HUES48 (cell line): ENCODE measurements around the gene SPOCK1.
"Not testable (repeated sequence)": the region's sequence is repeated elsewhere in the genome, so short reads cannot be mapped to it uniquely, and the experiment has no call there.

ENCODE experiments used
- H3K27ac ChIP-seq: one replicate; pipeline ENCODE4 v1.7.0; 2013; ENCODE audit warnings: low read depth, low read length, inconsistent platforms
- H3K27me3 ChIP-seq: 2 replicates; pipeline ENCODE4 v1.6.1; 2013; ENCODE audit warnings: mild to moderate bottlenecking, low read length; ENCODE audit not compliant: control insufficient read depth, insufficient read depth
- H3K36me3 ChIP-seq: 2 replicates; pipeline ENCODE4 v1.6.1; 2013; ENCODE audit warnings: low read length; ENCODE audit not compliant: control insufficient read depth, insufficient read depth
- H3K4me1 ChIP-seq: 2 replicates; pipeline ENCODE4 v1.6.1; 2013; ENCODE audit warnings: mild to moderate bottlenecking, low read length; ENCODE audit not compliant: control insufficient read depth, insufficient read depth
- H3K4me3 ChIP-seq: 2 replicates; pipeline ENCODE4 v1.5.1; 2013; ENCODE audit warnings: mild to moderate bottlenecking, low read depth, low read length
- H3K9ac ChIP-seq: 2 replicates; pipeline ENCODE4 v1.6.1; 2013; ENCODE audit warnings: mild to moderate bottlenecking, low read depth, low read length, moderate library complexity
- H3K9me3 ChIP-seq: 2 replicates; pipeline ENCODE4 v1.6.1; 2013; ENCODE audit warnings: low read length; ENCODE audit not compliant: control insufficient read depth, insufficient read depth

SPOCK1 gene

GRCh38 chr5:137498736-137499505 is at the start of gene SPOCK1:
SPOCK1 (minus strand) TSS chr5:137499326.
- Histone ChIP-seq H3K27ac (no peak within 1 kb of the TSS), H3K4me3 (peak within 1 kb of the TSS; percentile 75), H3K9ac (no peak within 1 kb of the TSS; the same call in 1 of the 2 replicates), H3K9me3 (no peaks in the 10 kb centered on the region), H3K4me1 (no peaks in the 10 kb centered on the region), H3K27me3 (peaks cover 28% of the 10 kb centered on the region), H3K36me3 (no peaks in the 10 kb centered on the region)

DNA sequence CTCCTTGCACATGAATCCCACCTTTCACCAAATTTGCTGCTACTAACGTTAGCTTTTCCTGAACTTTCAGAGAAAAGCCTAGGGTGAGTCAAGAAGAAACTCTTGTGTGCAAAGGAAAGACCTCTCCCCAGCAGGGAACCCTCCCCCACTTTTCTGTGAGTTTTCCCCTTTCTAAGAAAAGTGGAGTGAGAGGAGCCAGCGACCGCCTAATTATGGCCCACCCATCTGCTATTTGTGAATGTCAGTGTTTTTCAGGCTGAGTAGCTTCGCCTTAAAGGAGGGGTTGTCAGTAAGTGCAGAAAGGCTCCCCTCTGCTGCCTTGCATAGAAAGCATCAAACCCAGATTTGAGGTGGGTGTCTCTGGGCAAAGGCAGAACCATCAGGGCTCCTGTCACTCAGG is 46.8 kb upstream of the SPOCK1 start:
- no peak overlapping the region for H3K9ac ChIP-seq
- H3K9me3 ChIP-seq = no peaks in the 10 kb centered on the region
- no peaks in the 10 kb centered on the region for H3K4me1 ChIP-seq

DNA sequence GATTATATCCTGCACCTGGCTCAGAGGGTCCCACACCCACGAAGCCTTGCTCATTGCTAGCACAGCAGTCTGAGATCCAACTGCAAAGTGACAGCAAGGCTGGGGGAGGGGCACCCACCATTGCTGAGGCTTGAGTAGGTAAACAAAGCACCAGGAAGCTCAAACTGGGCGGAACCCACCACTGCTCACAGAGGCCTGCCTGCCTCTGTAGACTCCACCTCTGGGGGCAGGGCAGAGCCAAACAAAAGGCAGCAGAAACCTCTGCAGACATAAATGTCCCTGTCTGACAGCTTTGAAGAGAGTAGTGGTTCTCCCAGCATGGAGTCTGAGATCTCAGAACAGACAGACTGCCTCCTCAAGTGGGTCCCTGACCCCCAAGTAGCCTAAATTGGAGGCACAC is 36.3 kb upstream of the SPOCK1 start:
- not testable (repeated sequence) for H3K4me3 ChIP-seq, H3K27ac ChIP-seq, H3K36me3 ChIP-seq, H3K9ac ChIP-seq, H3K4me1 ChIP-seq, H3K27me3 ChIP-seq
- H3K9me3 ChIP-seq = peaks cover 22% of the 10 kb centered on the region; the same call in 1 of the 2 replicates

More for the DNA sequence above, 46.8 kb upstream of the SPOCK1 start:
- no peaks in the 10 kb centered on the region for H3K27me3 ChIP-seq
- H3K36me3 ChIP-seq = no peaks in the 10 kb centered on the region
- H3K27ac ChIP-seq = no peak overlapping the region
- no peak overlapping the region for H3K4me3 ChIP-seq

DNA sequence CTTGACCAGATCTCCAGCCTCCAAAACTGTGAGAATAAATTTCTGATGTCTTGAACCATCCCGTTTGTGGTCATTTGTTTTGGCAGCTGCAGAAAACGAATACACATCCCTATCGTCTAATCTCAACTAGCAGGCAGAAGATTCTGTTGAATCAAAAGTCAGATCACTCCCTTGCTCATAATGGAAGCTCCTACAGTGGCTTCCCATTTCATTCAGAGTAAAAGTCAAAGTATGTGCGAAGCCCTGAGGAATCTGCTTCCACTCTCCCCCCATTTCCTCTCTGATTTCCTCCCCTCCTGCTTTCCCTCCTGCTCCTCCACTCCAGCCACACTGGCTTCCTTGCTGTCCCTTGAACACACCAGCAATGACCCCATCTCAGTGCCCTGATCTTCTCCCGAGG is 34.8 kb upstream of the SPOCK1 start:
- Histone ChIP-seq H3K27ac (no peak overlapping the region), H3K36me3 (no peaks in the 10 kb centered on the region), H3K4me3 (no peak overlapping the region), H3K4me1 (no peaks in the 10 kb centered on the region), H3K9me3 (peaks cover 22% of the 10 kb centered on the region; the same call in 1 of the 2 replicates), H3K27me3 (no peaks in the 10 kb centered on the region), H3K9ac (no peak overlapping the region)

DNA sequence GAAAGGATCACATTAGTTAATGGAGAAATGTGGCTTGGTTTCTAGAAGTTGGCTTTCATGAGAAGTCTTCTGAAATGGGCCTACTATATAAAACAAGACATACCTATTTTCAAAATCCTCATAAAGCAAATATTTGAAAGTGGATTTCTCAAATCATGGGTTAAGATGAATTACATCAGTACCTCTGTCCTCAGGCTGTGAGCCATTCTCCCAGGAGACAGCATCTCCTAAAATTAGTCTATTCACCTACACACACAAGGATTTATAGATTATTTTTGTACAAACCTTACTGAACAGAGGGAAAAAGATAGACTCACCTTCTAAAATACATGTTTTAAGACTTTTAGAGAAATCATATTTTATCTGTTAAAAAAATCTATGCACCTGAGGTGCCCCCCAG is 32.1 kb upstream of the SPOCK1 start:
- no peaks in the 10 kb centered on the region for H3K27me3 ChIP-seq
- no peaks in the 10 kb centered on the region for H3K4me1 ChIP-seq
- no peak overlapping the region for H3K4me3 ChIP-seq
- H3K9ac ChIP-seq = no peak overlapping the region
- H3K27ac ChIP-seq = no peak overlapping the region
- no peaks in the 10 kb centered on the region for H3K36me3 ChIP-seq
- peaks cover 22% of the 10 kb centered on the region; the same call in 1 of the 2 replicates for H3K9me3 ChIP-seq

DNA sequence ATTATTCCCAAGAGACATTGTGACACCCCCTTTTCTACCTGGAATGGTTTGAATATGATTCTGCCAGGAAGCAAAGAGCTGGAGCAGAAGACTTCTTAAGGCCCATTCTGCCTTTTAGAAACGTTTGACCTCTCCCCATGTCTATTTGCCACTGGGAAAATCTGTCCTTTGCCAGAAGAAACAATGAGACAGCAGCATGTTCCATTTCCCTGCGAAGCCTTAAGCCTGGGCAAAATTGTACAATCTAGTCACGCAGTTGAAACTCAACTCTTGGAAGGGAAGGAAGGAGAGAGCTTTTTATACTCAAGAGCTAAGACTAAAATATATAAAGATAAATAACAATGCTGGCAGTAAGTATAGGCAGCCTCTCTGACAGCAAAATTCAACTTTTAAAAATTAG is 22.1 kb upstream of the SPOCK1 start:
- H3K4me1 ChIP-seq = no peaks in the 10 kb centered on the region
- H3K9me3 ChIP-seq = no peaks in the 10 kb centered on the region
- no peak overlapping the region for H3K9ac ChIP-seq
- no peak overlapping the region for H3K4me3 ChIP-seq
- no peaks in the 10 kb centered on the region for H3K27me3 ChIP-seq
- no peaks in the 10 kb centered on the region for H3K36me3 ChIP-seq
- H3K27ac ChIP-seq = no peak overlapping the region

DNA sequence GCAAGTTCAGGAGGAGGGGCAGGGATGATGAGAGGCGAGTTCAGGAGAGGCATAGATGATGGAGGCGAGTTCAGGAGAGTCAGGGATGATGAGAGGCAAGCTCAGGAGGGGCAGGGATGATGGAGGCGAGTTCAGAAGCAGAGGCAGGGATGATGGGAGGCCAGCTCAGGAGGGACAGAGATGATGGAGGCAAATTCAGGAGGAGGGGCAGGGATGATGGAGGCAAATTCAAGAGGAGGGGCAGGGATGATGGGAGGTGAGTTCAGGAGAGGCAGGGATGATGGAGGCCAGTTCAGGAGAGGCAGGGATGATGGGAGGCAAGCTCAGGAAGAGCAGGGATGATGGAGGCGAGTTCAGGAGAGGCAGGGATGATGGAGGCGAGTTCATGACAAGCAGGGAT is 17.8 kb upstream of the SPOCK1 start:
- no peak overlapping the region for H3K4me3 ChIP-seq
- no peak overlapping the region for H3K9ac ChIP-seq
- no peaks in the 10 kb centered on the region for H3K36me3 ChIP-seq
- H3K27me3 ChIP-seq = no peaks in the 10 kb centered on the region
- H3K9me3 ChIP-seq = no peaks in the 10 kb centered on the region
- H3K4me1 ChIP-seq = no peaks in the 10 kb centered on the region
- no peak overlapping the region for H3K27ac ChIP-seq

DNA sequence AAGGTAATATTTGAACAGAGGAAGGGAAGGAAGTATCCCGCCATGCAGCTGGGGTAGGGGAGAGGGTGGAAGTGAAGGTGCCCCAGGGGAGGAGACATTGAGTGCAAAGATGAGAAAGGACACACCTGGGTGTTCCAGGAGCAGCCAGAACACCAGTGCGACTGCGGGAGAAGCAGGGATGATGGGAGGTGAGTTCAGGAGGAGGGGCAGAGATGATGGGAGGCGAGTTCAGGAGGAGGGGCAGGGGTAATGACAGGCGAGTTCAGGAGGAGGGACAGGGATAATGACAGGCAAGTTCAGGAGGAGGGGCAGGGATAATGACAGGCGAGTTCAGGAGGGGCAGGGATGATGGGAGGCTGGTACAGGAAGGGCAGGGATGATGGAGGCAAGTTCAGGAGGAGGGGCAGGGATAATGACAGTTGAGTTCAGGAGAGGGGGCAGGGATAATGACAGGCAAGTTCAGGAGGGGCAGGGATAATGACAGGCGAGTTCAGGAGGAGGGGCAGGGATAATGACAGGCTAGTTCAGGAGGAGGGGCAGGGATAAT is 17.2 kb upstream of the SPOCK1 start:
- Histone ChIP-seq H3K4me1 (no peaks in the 10 kb centered on the region), H3K9me3 (no peaks in the 10 kb centered on the region), H3K27me3 (no peaks in the 10 kb centered on the region), H3K27ac (no peak overlapping the region), H3K9ac (no peak overlapping the region), H3K4me3 (no peak overlapping the region), H3K36me3 (no peaks in the 10 kb centered on the region)

GRCh38 chr5:137515238-137515637 is 16.1 kb upstream of the SPOCK1 start:
- H3K9ac ChIP-seq = no peak overlapping the region
- H3K4me3 ChIP-seq = no peak overlapping the region
- H3K36me3 ChIP-seq = no peaks in the 10 kb centered on the region
- no peaks in the 10 kb centered on the region for H3K27me3 ChIP-seq
- H3K27ac ChIP-seq = no peak overlapping the region
- no peaks in the 10 kb centered on the region for H3K9me3 ChIP-seq
- no peaks in the 10 kb centered on the region for H3K4me1 ChIP-seq

GRCh38 chr5:137510671-137511070 is 11.5 kb upstream of the SPOCK1 start:
- H3K36me3 ChIP-seq = no peaks in the 10 kb centered on the region
- no peaks in the 10 kb centered on the region for H3K4me1 ChIP-seq
- no peaks in the 10 kb centered on the region for H3K27me3 ChIP-seq
- no peaks in the 10 kb centered on the region for H3K9me3 ChIP-seq
- no peak overlapping the region for H3K27ac ChIP-seq
- H3K4me3 ChIP-seq = no peak overlapping the region
- H3K9ac ChIP-seq = no peak overlapping the region

DNA sequence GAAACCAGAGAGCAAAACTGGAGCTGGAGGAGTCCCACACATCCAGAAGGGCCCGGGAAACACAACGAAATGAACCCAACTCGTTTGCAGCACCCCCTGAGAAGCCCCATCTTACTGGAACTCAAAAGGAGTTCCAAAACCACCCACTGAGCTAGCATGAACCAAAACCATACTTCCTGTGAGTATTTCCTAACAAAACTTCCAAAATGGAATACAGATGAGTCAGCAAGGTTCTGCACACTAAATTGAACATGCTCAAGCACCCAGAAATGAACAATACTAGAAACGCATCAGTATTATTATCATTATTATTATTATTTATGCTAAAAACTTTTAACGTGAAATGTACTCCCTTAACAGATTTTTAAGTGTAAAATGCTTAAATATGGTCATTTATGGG is 8.0 kb upstream of the SPOCK1 start:
- Histone ChIP-seq H3K27ac (no peak overlapping the region), H3K4me1 (no peaks in the 10 kb centered on the region), H3K27me3 (no peaks in the 10 kb centered on the region), H3K9me3 (no peaks in the 10 kb centered on the region), H3K36me3 (no peaks in the 10 kb centered on the region), H3K9ac (no peak overlapping the region), H3K4me3 (no peak overlapping the region)
